ENCODE data around the gene HOXC9.

GRCh38 chr12:54019924-54020590, 20.1 kb downstream of the HOXC9 start:
- TF ChIP-seq POLR2A (IDR thresholded peaks at IDR 0.05): no peak
- TF ChIP-seq CTCF (IDR thresholded peaks at IDR 0.05): no peak
